Measurements from ENCODE around the gene SHCBP1L.

Gene SHCBP1L

GRCh38 chr1:182995894-182996293, 42.9 kb upstream of the SHCBP1L start:
- no peak for DNase-seq (ENCODE audit: extremely low spot score)
- ChIA-PET POLR2A (no interaction called here), CTCF (interaction anchor here (0.7 kb wide), 1 partner anchor 232 kb away, joined by 4 read pairs; no protein-coding TSS in a partner anchor)
- TF ChIP-seq L3MBTL2 (conservative IDR thresholded peaks at IDR 0.05) (no peak), CTBP1 (IDR thresholded peaks at IDR 0.05; ENCODE audit: borderline replicate concordance) (no peak)

- POLR2A ChIA-PET: no interaction called here
- CTCF ChIA-PET: no interaction called here
- DNase-seq (ENCODE audit: extremely low spot score): no peak
- TF ChIP-seq FOXA1 (IDR thresholded peaks at IDR 0.05): no peak
- no peak for TF ChIP-seq SUZ12 (IDR thresholded peaks at IDR 0.05)
- TF ChIP-seq L3MBTL2 (conservative IDR thresholded peaks at IDR 0.05): no peak
- no peak for TF ChIP-seq ARNT (IDR thresholded peaks at IDR 0.05)
- TF ChIP-seq FOXM1 (IDR thresholded peaks at IDR 0.05; ENCODE audit: borderline replicate concordance): no peak
- no peak for TF ChIP-seq ZNF384 (IDR thresholded peaks at IDR 0.05)
- TF ChIP-seq FOXK2 (IDR thresholded peaks at IDR 0.05): no peak
Observed at GRCh38 chr1:182993746-182994145, 40.8 kb upstream of the SHCBP1L start.

GRCh38 chr1:182990413-182991144, 37.6 kb upstream of the SHCBP1L start:
- no peak for DNase-seq (ENCODE audit: extremely low spot score)
- ChIA-PET CTCF (no interaction called here), POLR2A (no interaction called here)
- TF ChIP-seq SP1 (IDR thresholded peaks at IDR 0.05) (no peak), TARDBP (IDR thresholded peaks at IDR 0.05) (no peak), ARNT (IDR thresholded peaks at IDR 0.05) (no peak), FOXM1 (IDR thresholded peaks at IDR 0.05; ENCODE audit: borderline replicate concordance) (no peak), ELF4 (IDR thresholded peaks at IDR 0.05) (no peak), SUZ12 (IDR thresholded peaks at IDR 0.05) (no peak), LEF1 (IDR thresholded peaks at IDR 0.05; ENCODE audit: borderline replicate concordance) (no peak), NFRKB (IDR thresholded peaks at IDR 0.05) (no peak), CTBP1 (IDR thresholded peaks at IDR 0.05; ENCODE audit: borderline replicate concordance) (no peak), L3MBTL2 (conservative IDR thresholded peaks at IDR 0.05) (no peak), ZNF384 (IDR thresholded peaks at IDR 0.05) (no peak), HDGF (IDR thresholded peaks at IDR 0.05; ENCODE audit: borderline replicate concordance) (no peak), FOXK2 (IDR thresholded peaks at IDR 0.05) (no peak), BHLHE40 (IDR thresholded peaks at IDR 0.05; ENCODE audit: borderline replicate concordance) (no peak), FOXA1 (IDR thresholded peaks at IDR 0.05) (no peak)
- TF ChIP-seq, protein P1, sequence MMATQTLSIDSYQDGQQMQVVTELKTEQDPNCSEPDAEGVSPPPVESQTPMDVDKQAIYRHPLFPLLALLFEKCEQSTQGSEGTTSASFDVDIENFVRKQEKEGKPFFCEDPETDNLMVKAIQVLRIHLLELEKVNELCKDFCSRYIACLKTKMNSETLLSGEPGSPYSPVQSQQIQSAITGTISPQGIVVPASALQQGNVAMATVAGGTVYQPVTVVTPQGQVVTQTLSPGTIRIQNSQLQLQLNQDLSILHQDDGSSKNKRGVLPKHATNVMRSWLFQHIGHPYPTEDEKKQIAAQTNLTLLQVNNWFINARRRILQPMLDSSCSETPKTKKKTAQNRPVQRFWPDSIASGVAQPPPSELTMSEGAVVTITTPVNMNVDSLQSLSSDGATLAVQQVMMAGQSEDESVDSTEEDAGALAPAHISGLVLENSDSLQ (IDR thresholded peaks at IDR 0.05): no peak

DNA sequence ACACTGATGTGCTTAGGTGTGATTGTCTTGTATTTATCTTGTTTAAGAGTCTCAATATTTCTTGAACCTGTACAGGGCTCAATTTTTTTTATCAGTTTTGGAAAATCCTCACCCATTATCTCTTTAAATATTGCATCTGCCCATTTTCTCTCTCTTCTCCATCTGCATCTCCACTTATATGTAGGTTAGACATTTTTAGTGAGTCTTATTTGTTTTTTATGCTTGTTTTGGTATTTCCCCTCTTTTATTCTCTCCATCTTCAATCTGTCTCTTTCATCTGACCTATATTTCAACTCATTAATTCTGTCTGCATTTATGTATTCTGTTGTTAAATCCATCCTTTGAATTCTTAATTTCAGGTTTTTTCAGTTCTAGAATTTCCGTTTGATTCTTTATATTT, 32.9 kb upstream of the SHCBP1L start:
- DNase-seq (ENCODE audit: extremely low spot score): no peak
- POLR2A ChIA-PET: no interaction called here
- CTCF ChIA-PET: no interaction called here
- no peak for TF ChIP-seq TARDBP (IDR thresholded peaks at IDR 0.05)
- TF ChIP-seq ZNF384 (IDR thresholded peaks at IDR 0.05): no peak
- no peak for TF ChIP-seq L3MBTL2 (conservative IDR thresholded peaks at IDR 0.05)
- TF ChIP-seq CTBP1 (IDR thresholded peaks at IDR 0.05; ENCODE audit: borderline replicate concordance): no peak
- TF ChIP-seq, protein P1 (IDR thresholded peaks at IDR 0.05): no peak
- no peak for TF ChIP-seq ARNT (IDR thresholded peaks at IDR 0.05)
- TF ChIP-seq LEF1 (IDR thresholded peaks at IDR 0.05; ENCODE audit: borderline replicate concordance): no peak
- no peak for TF ChIP-seq HDGF (IDR thresholded peaks at IDR 0.05; ENCODE audit: borderline replicate concordance)
- TF ChIP-seq BHLHE40 (IDR thresholded peaks at IDR 0.05; ENCODE audit: borderline replicate concordance): no peak
- no peak for TF ChIP-seq ELF4 (IDR thresholded peaks at IDR 0.05)
- no peak for TF ChIP-seq FOXK2 (IDR thresholded peaks at IDR 0.05)
- TF ChIP-seq SP1 (IDR thresholded peaks at IDR 0.05): no peak
- TF ChIP-seq FOXM1 (IDR thresholded peaks at IDR 0.05; ENCODE audit: borderline replicate concordance): no peak
- TF ChIP-seq FOXA1 (IDR thresholded peaks at IDR 0.05): no peak
- no peak for TF ChIP-seq SUZ12 (IDR thresholded peaks at IDR 0.05)
- no peak for TF ChIP-seq NFRKB (IDR thresholded peaks at IDR 0.05)

- ChIA-PET POLR2A (no interaction called here), CTCF (interaction anchor here (0.6 kb wide), 1 partner anchor 25 kb away, joined by 3 read pairs; no protein-coding TSS in a partner anchor)
Observed at GRCh38 chr1:182984621-182985020, 31.7 kb upstream of the SHCBP1L start.

GRCh38 chr1:182984138-182984537, 31.2 kb upstream of the SHCBP1L start:
- DNase-seq (ENCODE audit: extremely low spot score): no peak
- CTCF ChIA-PET: interaction anchor here (0.6 kb wide), 1 partner anchor 25 kb away, joined by 3 read pairs; no protein-coding TSS in a partner anchor
- POLR2A ChIA-PET: no interaction called here
- TF ChIP-seq, protein P1 (IDR thresholded peaks at IDR 0.05): no peak
- TF ChIP-seq SUZ12 (IDR thresholded peaks at IDR 0.05) (no peak), CTBP1 (IDR thresholded peaks at IDR 0.05; ENCODE audit: borderline replicate concordance) (no peak), SP1 (IDR thresholded peaks at IDR 0.05) (no peak), FOXA1 (IDR thresholded peaks at IDR 0.05) (no peak), FOXM1 (IDR thresholded peaks at IDR 0.05; ENCODE audit: borderline replicate concordance) (no peak), ARNT (IDR thresholded peaks at IDR 0.05) (no peak), NFRKB (IDR thresholded peaks at IDR 0.05) (no peak), HDGF (IDR thresholded peaks at IDR 0.05; ENCODE audit: borderline replicate concordance) (no peak)

More at GRCh38 chr1:182984621-182985020, 31.7 kb upstream of the SHCBP1L start:
- DNase-seq (ENCODE audit: extremely low spot score): no peak
- TF ChIP-seq TARDBP (IDR thresholded peaks at IDR 0.05) (no peak), SUZ12 (IDR thresholded peaks at IDR 0.05) (no peak), LEF1 (IDR thresholded peaks at IDR 0.05; ENCODE audit: borderline replicate concordance) (no peak), FOXM1 (IDR thresholded peaks at IDR 0.05; ENCODE audit: borderline replicate concordance) (no peak), SP1 (IDR thresholded peaks at IDR 0.05) (no peak), BHLHE40 (IDR thresholded peaks at IDR 0.05; ENCODE audit: borderline replicate concordance) (no peak)

All from HEK293T (cell line).